ENCODE results near the gene MPC1.

DNA sequence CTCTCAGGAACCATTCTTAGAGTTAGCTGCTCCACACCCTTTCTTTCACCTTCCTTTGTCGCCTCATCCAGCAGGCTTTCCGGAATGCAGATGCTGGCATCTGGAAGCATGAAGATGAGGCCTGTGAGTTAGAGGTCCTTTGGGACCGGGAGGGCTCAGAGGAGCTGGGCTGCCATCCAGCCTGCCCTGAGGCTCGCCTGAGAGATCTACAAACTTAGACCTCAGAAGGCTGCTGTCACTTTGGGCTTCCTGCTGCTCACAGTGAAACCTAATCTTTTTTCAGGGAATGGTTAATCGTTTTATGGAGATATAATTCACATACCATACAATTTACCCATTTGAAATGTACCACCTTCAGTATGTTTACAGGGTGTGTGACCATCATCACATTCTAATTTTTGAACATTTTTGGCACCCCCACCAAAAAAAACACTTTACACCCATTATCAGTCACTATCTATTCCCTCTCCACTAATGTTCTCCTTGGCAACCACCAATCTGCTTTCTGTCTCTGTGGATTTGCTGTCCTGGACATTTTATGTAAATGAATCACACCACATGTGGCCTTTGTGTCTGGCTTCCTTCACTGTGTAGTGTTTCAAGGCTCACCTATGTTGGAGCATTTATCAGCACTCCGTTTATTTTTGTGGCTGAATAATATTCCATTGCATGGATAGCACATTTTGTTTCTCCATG is 20.0 kb upstream of the MPC1 start:
- TF ChIP-seq, protein P1, sequence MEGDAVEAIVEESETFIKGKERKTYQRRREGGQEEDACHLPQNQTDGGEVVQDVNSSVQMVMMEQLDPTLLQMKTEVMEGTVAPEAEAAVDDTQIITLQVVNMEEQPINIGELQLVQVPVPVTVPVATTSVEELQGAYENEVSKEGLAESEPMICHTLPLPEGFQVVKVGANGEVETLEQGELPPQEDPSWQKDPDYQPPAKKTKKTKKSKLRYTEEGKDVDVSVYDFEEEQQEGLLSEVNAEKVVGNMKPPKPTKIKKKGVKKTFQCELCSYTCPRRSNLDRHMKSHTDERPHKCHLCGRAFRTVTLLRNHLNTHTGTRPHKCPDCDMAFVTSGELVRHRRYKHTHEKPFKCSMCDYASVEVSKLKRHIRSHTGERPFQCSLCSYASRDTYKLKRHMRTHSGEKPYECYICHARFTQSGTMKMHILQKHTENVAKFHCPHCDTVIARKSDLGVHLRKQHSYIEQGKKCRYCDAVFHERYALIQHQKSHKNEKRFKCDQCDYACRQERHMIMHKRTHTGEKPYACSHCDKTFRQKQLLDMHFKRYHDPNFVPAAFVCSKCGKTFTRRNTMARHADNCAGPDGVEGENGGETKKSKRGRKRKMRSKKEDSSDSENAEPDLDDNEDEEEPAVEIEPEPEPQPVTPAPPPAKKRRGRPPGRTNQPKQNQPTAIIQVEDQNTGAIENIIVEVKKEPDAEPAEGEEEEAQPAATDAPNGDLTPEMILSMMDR (IDR thresholded peaks at IDR 0.05) = no peak
- no peak for TF ChIP-seq POLR2A (IDR thresholded peaks at IDR 0.05)
